Measurements from ENCODE around the gene PTMA.

PTMA gene

DNA sequence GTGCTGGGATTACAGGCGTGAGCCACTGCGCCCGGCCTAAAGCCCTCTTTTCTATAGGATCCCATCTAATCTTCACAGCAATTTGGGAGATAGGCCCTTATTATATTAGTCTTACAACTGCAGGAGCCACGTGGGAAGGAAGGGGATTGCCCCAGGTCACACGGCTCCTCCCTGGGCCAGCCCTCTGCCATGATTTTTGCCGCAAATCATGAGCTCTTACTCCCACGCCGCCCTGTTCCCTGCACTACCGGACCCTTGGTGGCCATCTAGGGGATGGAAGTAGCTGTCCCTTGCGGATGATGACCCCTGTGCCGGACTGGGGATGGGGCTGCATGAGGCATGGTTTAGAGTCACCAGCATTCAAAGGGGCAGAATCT lies 28.4 kb upstream of the PTMA start:
- H3K4me3 ChIP-seq (ENCODE audit: insufficient read length, low read depth): peak overlapping the region; percentile 78
- DNase-seq (ENCODE audit: low read depth, low spot score): no peak
- H3K27me3 ChIP-seq (ENCODE audit: insufficient read depth, insufficient read length): no peaks in the 10 kb centered on the region
- H3K9ac ChIP-seq (ENCODE audit: insufficient read length, low read depth): peak overlapping the region; percentile 99
- TF ChIP-seq ZNF274 (IDR thresholded peaks at IDR 0.05; ENCODE audit: low read depth, low read length) (no peak), SUZ12 (IDR thresholded peaks at IDR 0.05; ENCODE audit: extremely low read depth, insufficient read depth, insufficient read length) (no peak)
- peaks cover 10% of the 10 kb centered on the region for H3K4me1 ChIP-seq (ENCODE audit: insufficient read depth, insufficient read length)
- H3K9me3 ChIP-seq (ENCODE audit: insufficient read depth, low read length): no peaks in the 10 kb centered on the region
- no peaks in the 10 kb centered on the region for H3K36me3 ChIP-seq (ENCODE audit: insufficient read depth, insufficient read length, low read length)

DNA sequence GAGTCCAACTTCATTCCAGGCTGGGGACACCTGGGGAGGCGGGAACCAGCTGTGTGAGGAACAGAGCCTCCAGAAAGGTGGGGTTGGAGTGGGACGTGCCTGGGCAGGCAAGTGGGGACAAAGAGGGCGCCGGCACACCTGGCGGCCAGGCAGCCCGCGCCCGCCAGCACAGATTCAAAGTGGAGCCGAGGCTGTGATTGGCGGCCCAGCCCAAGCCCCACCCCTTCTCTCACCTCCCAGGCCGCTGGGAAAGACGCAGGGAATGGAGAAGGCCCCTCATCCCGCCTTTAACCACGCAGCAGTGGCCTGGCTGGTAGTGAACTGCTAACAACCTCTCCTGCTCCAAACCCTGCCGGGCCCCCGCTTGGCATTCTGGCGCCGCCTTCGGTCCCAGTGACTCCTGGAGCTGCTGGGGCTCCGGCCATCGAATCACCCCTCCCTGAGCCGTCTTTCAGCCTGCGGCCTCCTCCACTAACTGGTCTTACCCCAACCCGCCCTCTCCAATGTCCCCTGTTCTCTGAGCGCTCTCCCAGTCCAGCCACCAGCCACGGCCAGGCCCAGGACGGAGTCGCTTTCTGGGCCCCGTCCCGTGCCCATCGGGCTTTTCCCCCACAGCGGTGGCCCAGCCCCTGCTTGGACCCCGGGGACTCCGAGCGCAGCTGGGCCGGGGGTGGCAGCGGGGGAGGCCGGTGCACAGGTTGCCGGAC lies 27.9 kb upstream of the PTMA start:
- no peak for TF ChIP-seq SUZ12 (IDR thresholded peaks at IDR 0.05; ENCODE audit: extremely low read depth, insufficient read depth, insufficient read length)
- TF ChIP-seq ZNF274 (IDR thresholded peaks at IDR 0.05; ENCODE audit: low read depth, low read length): no peak
- no peak for TF ChIP-seq YY1 (IDR thresholded peaks at IDR 0.05; ENCODE audit: insufficient read depth, insufficient read length)
- Histone ChIP-seq H3K36me3 (ENCODE audit: insufficient read depth, insufficient read length, low read length) (no peaks in the 10 kb centered on the region), H3K27me3 (ENCODE audit: insufficient read depth, insufficient read length) (no peaks in the 10 kb centered on the region), H3K9ac (ENCODE audit: insufficient read length, low read depth) (peak overlapping the region; percentile 99), H3K4me1 (ENCODE audit: insufficient read depth, insufficient read length) (peaks cover 11% of the 10 kb centered on the region), H3K4me3 (ENCODE audit: insufficient read length, low read depth) (peak overlapping the region; percentile 78), H3K9me3 (ENCODE audit: insufficient read depth, low read length) (no peaks in the 10 kb centered on the region)
- DNase-seq (ENCODE audit: low read depth, low spot score): no peak

DNA sequence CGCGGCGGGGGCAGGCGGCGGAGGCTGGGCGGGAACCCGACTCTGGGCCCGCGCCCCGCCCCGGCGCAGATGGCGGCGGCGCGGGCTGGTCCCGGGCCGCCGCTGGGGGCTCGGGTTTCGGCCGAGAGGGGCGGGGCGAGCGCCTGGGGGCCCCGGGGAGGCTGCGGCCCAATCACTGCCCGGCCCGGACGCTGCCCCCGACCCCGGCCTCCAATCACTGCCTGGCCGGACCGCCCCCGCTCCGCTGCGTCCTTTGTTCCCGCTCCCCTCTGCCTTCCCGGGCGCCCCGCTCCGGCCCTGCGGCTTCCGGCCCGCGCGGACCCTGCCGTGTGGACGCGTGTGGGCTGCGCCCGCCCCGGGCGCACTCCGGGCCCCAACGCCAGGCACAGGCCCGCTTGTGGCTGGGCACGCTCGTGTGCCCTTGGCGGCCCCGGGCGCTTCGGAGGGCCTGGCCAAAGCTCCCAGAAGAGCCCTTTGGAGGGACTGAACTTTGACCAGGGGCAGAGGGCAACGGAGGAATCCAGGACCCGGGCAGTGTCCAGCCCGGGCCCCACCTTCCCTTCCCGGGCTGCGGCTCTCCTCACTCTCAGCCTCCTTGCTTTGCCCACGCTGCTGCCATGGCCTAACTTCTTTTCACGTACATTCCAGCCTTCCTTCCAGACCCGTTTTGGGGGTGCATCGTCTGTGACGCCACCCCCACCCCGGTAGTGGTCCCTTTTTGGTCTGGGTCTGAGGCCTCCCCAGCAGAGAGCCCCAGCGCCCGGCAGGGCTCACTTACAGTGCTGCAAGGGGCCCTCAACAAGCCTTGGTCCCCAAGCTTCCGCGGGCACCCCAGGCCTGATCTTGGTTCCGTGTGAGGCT lies 27.1 kb upstream of the PTMA start:
- peak overlapping the region; percentile 99 for H3K9ac ChIP-seq (ENCODE audit: insufficient read length, low read depth)
- peak overlapping the region; percentile 93 for H3K4me3 ChIP-seq (ENCODE audit: insufficient read length, low read depth)
- no peaks in the 10 kb centered on the region for H3K27me3 ChIP-seq (ENCODE audit: insufficient read depth, insufficient read length)
- H3K36me3 ChIP-seq (ENCODE audit: insufficient read depth, insufficient read length, low read length): no peaks in the 10 kb centered on the region
- TF ChIP-seq YY1 (IDR thresholded peaks at IDR 0.05; ENCODE audit: insufficient read depth, insufficient read length) (no peak), SUZ12 (IDR thresholded peaks at IDR 0.05; ENCODE audit: extremely low read depth, insufficient read depth, insufficient read length) (no peak), ZNF274 (IDR thresholded peaks at IDR 0.05; ENCODE audit: low read depth, low read length) (no peak)
- no peaks in the 10 kb centered on the region for H3K9me3 ChIP-seq (ENCODE audit: insufficient read depth, low read length)
- DNase-seq (ENCODE audit: low read depth, low spot score): peak; percentile 87
- H3K4me1 ChIP-seq (ENCODE audit: insufficient read depth, insufficient read length): peaks cover 14% of the 10 kb centered on the region

DNA sequence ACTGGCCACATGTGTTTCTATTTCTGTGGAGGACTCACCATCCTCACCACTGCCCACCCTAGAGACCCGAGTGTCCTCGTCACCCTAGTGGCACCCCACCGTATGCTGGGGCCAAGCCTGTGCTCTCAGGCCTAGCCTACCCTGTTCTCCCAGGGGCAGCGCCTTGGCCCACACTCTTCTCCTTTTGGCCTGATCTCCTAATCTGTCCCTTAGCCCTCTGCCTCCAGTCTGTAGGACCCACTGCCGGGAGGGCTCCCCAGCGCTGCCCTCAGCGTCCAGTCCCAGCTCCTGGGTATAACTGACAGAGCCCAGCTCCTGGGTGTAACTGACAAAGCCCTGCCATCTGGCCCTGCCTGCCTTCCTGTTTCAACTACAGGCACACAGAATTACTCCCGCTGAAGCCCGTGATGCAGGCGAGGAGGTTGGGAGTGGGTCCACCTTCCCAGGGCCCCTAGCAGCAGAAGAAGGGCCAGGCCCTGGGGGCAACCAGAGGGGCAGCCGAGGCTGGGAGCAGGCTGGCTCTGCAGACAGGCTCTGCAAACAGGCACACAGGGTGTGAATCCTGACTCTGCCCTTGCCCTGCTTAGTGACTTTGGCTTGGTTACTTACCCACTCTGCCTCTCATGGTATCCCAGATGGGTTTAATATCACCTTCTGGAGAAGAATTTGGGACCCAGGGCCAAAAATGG lies 25.6 kb upstream of the PTMA start:
- H3K27me3 ChIP-seq (ENCODE audit: insufficient read depth, insufficient read length): no peaks in the 10 kb centered on the region
- H3K9ac ChIP-seq (ENCODE audit: insufficient read length, low read depth): peak overlapping the region; percentile 54
- H3K4me3 ChIP-seq (ENCODE audit: insufficient read length, low read depth): no peak overlapping the region
- TF ChIP-seq ZNF274 (IDR thresholded peaks at IDR 0.05; ENCODE audit: low read depth, low read length) (no peak), SUZ12 (IDR thresholded peaks at IDR 0.05; ENCODE audit: extremely low read depth, insufficient read depth, insufficient read length) (no peak), YY1 (IDR thresholded peaks at IDR 0.05; ENCODE audit: insufficient read depth, insufficient read length) (no peak)
- no peak for DNase-seq (ENCODE audit: low read depth, low spot score)
- H3K9me3 ChIP-seq (ENCODE audit: insufficient read depth, low read length): no peaks in the 10 kb centered on the region
- H3K36me3 ChIP-seq (ENCODE audit: insufficient read depth, insufficient read length, low read length): no peaks in the 10 kb centered on the region
- H3K4me1 ChIP-seq (ENCODE audit: insufficient read depth, insufficient read length): peaks cover 21% of the 10 kb centered on the region

DNA sequence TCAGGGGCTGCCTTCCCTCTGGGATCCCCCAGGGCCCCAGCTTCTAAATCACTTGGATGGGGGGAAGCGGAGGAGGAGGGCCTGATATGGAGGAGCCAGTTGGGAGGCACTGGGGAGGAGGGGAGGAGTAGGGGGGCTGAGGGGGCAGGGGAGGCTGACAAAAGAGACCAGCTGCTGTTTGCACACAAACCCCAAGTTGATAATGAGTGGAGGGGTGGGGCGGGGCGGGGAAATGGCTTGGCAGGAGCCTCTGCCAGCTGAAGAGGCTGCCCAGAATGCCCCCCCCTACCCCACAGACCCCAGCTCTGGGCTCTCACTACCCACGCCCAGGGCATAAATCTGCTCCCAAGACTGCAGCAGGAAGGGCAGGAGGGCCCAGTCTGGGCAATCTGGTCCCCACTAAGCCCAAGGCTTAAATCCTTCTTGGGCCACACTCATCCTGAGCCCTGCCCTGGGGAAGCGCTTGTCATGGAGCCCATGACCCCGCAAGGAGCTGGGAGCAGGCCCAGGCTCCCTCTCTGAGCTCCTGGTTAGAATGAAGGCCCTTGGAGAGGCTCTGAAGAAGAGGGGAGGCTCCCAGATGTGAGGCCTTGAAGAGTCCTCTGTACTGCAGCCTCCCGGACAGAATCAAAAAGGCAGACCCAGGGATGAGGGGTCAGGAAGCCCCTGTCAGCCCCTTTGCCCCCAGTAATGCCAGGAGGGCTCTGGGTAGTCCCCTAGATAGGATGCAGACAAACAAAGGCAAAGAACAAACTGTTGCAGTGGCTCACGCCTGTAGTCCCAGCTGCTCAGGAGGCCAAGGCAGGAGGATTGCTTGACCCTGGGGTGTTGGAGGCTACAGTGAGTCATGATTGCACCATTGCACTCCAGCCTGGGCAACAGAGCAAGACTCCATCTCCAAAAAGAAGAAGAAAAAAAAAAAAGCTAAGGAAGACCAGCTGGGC lies 24.8 kb upstream of the PTMA start:
- H3K4me1 ChIP-seq (ENCODE audit: insufficient read depth, insufficient read length): peaks cover 29% of the 10 kb centered on the region
- TF ChIP-seq SUZ12 (IDR thresholded peaks at IDR 0.05; ENCODE audit: extremely low read depth, insufficient read depth, insufficient read length) (no peak), ZNF274 (IDR thresholded peaks at IDR 0.05; ENCODE audit: low read depth, low read length) (no peak), YY1 (IDR thresholded peaks at IDR 0.05; ENCODE audit: insufficient read depth, insufficient read length) (no peak)

DNA sequence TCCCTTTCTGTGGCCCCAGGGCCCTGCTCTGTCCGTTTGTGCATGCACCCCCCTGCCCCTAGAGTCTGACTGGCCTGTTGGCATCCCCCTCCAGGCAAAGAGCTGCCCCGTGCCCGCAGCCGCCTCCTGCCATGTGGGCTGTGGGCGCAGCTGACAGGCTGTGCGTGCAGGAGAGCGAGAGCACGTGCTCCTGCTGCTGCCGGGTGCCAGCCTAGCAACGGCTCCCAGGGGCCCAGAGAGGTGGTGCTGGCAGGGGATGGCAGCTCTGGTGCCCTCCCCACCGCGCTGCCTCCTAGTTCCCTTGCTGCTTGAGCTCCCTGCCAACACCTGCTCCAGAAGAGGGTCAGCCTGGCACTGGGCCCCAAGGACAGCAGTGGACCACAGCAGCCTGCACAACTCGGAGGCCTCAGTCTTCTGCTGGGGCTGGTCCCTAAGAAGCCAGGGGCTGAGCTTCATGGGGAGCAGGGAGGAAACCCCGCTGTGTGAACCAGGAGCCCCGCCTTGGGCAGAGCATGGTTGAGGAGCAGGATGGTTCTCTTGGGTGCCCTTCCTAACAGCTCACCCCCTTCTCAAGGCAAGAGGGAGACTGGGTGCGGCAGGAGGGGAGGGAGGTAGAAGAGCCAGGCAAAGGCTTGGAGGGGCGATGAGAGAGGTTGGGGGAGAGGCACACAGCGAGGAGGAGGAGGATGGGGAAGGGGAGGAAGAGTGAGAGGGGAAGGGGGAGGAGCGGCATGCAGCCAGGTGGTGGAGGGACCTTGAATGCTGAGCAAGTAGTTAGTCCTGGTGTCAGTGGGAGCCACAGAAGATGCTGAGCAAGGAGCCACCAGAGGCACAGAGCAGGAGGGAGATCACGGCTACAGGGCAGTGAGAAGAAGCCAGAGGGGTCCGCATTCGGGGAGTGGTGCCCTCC lies 23.8 kb upstream of the PTMA start:
- H3K27me3 ChIP-seq (ENCODE audit: insufficient read depth, insufficient read length): no peaks in the 10 kb centered on the region
- H3K4me3 ChIP-seq (ENCODE audit: insufficient read length, low read depth): no peak overlapping the region
- H3K9ac ChIP-seq (ENCODE audit: insufficient read length, low read depth): peak overlapping the region; percentile 57
- no peaks in the 10 kb centered on the region for H3K9me3 ChIP-seq (ENCODE audit: insufficient read depth, low read length)
- no peak for DNase-seq (ENCODE audit: low read depth, low spot score)
- TF ChIP-seq SUZ12 (IDR thresholded peaks at IDR 0.05; ENCODE audit: extremely low read depth, insufficient read depth, insufficient read length): no peak
- TF ChIP-seq YY1 (IDR thresholded peaks at IDR 0.05; ENCODE audit: insufficient read depth, insufficient read length): no peak
- TF ChIP-seq ZNF274 (IDR thresholded peaks at IDR 0.05; ENCODE audit: low read depth, low read length): no peak
- peaks cover 39% of the 10 kb centered on the region for H3K4me1 ChIP-seq (ENCODE audit: insufficient read depth, insufficient read length)
- H3K36me3 ChIP-seq (ENCODE audit: insufficient read depth, insufficient read length, low read length): no peaks in the 10 kb centered on the region

More for the DNA sequence above, 24.8 kb upstream of the PTMA start:
- Histone ChIP-seq H3K27me3 (ENCODE audit: insufficient read depth, insufficient read length) (no peaks in the 10 kb centered on the region), H3K9me3 (ENCODE audit: insufficient read depth, low read length) (no peaks in the 10 kb centered on the region), H3K9ac (ENCODE audit: insufficient read length, low read depth) (peak overlapping the region; percentile 54), H3K4me3 (ENCODE audit: insufficient read length, low read depth) (no peak overlapping the region), H3K36me3 (ENCODE audit: insufficient read depth, insufficient read length, low read length) (no peaks in the 10 kb centered on the region)
- DNase-seq (ENCODE audit: low read depth, low spot score): no peak
